K562 (cell line): ENCODE data around the gene DENND5B. TPM values are rescaled to one million over a fixed set of nuclear protein-coding genes. Genes with fewer than 3 reads are reported as not detected.
A peak's percentile ranks its signal among the peaks of the same experiment; 100 is the strongest.

Experiments
- ATAC-seq: fragments of 200-7000 bp; cut with Tn5 transposase; 3 replicates; pipeline ENCODE4 v1.9.1; 2020; ENCODE audit warnings: moderate library complexity
- BruUV-seq: library from RNA; stranded (reverse); fragments of 400-500 nt; replicated peaks from 2 replicates; lab custom pipeline; 2021; lab: Mats Ljungman, UMichigan
- CTCF ChIA-PET: fragments of 300-600 bp; formaldehyde crosslinking; extraction: SDS; loops from one replicate; lab custom pipeline; 2021; ENCODE audit warnings: low intra/inter-chr PET ratio; lab: Yijun Ruan, JAX
- POLR2A ChIA-PET: fragments of 300-600, 350-650 bp; sonication (Branson Sonifier 250); formaldehyde crosslinking; extraction: SDS; loops from one replicate; lab custom pipeline; 2021; ENCODE audit warnings: antibody characterized with exemption, inconsistent platforms; lab: Yijun Ruan, JAX
- DNase-seq, 4 experiments: peaks; one replicate each; pipeline versions ENCODE4 v3.0.0 to v3.0.0-alpha.2; 2011 to 2018; ENCODE audit warnings: low spot score in 3 of 4, mixed read lengths in 3 of 4; ENCODE audit errors: extremely low read depth in 1 of 4
- FAIRE-seq: peaks from 2 replicates; lab custom pipeline; 2011; peaks lifted over from hg19 to GRCh38; lab: Jason Lieb, UNC
- H2AFZ ChIP-seq: 2 replicates; pipeline ENCODE4 v1.6.0; 2011; ENCODE audit warnings: low read depth, low read length, control low read depth, inconsistent platforms
- H3K27ac ChIP-seq: fragments of 200-600 bp; 3 replicates; pipeline ENCODE4 v1.8.0; 2011; ENCODE audit warnings: low read depth, mild to moderate bottlenecking, control low read depth, inconsistent platforms, low read length, moderate library complexity, mixed read lengths; ENCODE audit errors: extremely low read depth
- H3K27me3 ChIP-seq, 2 experiments: fragments of 300-600 bp in 1 of 2; 2 replicates in 1 of 2; 3 replicates in 1 of 2; pipeline versions ENCODE4 v1.6.0 to v1.8.0; 2011; ENCODE audit warnings: inconsistent platforms in 2 of 2, low read length in 2 of 2, mild to moderate bottlenecking in 1 of 2, mixed read lengths in 1 of 2, moderate library complexity in 1 of 2; ENCODE audit not compliant: control insufficient read depth in 2 of 2, insufficient read depth in 2 of 2
- H3K36me3 ChIP-seq: fragments of 300-600 bp; 3 replicates; pipeline ENCODE4 v1.8.0; 2011; ENCODE audit warnings: mild to moderate bottlenecking, low read length, inconsistent platforms; ENCODE audit not compliant: control insufficient read depth, insufficient read depth
- H3K4me1 ChIP-seq, 2 experiments: fragments of 200-600 bp in 1 of 2; replicated peaks in 1 of 2; 2 replicates in 1 of 2; 3 replicates in 1 of 2; pipeline versions ENCODE4 v1.5.1 to v1.8.0; 2011; ENCODE audit warnings: inconsistent platforms in 2 of 2, low read length in 2 of 2, mild to moderate bottlenecking in 1 of 2, mixed read lengths in 1 of 2, moderate library complexity in 1 of 2; ENCODE audit not compliant: control insufficient read depth in 2 of 2, insufficient read depth in 2 of 2
- H3K4me2 ChIP-seq: 2 replicates; pipeline ENCODE4 v1.6.1; 2011; ENCODE audit warnings: low read length, control low read depth, inconsistent platforms, mixed read lengths; ENCODE audit not compliant: insufficient read depth
- H3K4me3 ChIP-seq: fragments of 200-600 bp; sonication (generic), shearing (Covaris generic); 2 replicates; pipeline ENCODE4 v1.5.1; 2016; ENCODE audit warnings: control low read depth, inconsistent platforms
- H3K79me2 ChIP-seq: fragments of 200-600 bp; 3 replicates; pipeline ENCODE4 v1.8.0; 2011; ENCODE audit warnings: low read length, inconsistent platforms; ENCODE audit not compliant: control insufficient read depth, insufficient read depth
- H3K9ac ChIP-seq, 2 experiments: 2 replicates each; pipeline versions ENCODE4 v1.6.0 to v1.6.1; 2011; ENCODE audit warnings: low read depth in 2 of 2, low read length in 2 of 2, control low read depth in 1 of 2, inconsistent platforms in 1 of 2, mild to moderate bottlenecking in 1 of 2, mixed read lengths in 1 of 2; ENCODE audit not compliant: insufficient read depth in 1 of 2
- H3K9me1 ChIP-seq: one replicate; pipeline ENCODE4 v1.6.0; 2011; ENCODE audit warnings: inconsistent platforms, mild to moderate bottlenecking, low read length, moderate library complexity; ENCODE audit not compliant: control insufficient read depth, insufficient read depth
- H3K9me3 ChIP-seq: replicated peaks from 2 replicates; pipeline ENCODE4 v1.5.1; 2011; ENCODE audit warnings: low read depth, low read length, inconsistent platforms; ENCODE audit not compliant: control insufficient read depth, insufficient read depth
- H4K20me1 ChIP-seq: replicated peaks from 2 replicates; pipeline ENCODE4 v1.6.1; 2011; ENCODE audit warnings: low read length, inconsistent platforms, mixed read lengths; ENCODE audit not compliant: control insufficient read depth, insufficient read depth
- ARID1B ChIP-seq: fragments of 450-650 bp; IDR thresholded peaks from 2 replicates; pipeline ENCODE4 v1.6.1; 2016; ENCODE audit warnings: antibody characterized with exemption, mild to moderate bottlenecking, inconsistent platforms
- BRD9 ChIP-seq: fragments of 450-650 bp; IDR thresholded peaks from 2 replicates; pipeline ENCODE4 v1.6.1; 2018; ENCODE audit warnings: low read depth; ENCODE audit not compliant: partially characterized antibody
- GATA2 ChIP-seq: sonication (generic); formaldehyde crosslinking; IDR thresholded peaks from 2 replicates; pipeline ENCODE4 v1.4.0; 2020; ENCODE audit warnings: mild to moderate bottlenecking, missing genetic modification reagents
- IRF2 ChIP-seq: sonication (generic); formaldehyde crosslinking; IDR thresholded peaks from 2 replicates; pipeline ENCODE4 v1.8.1; 2022; ENCODE audit warnings: mild to moderate bottlenecking, missing genetic modification reagents
- MEF2A ChIP-seq: IDR thresholded peaks from 2 replicates; pipeline ENCODE4 v1.6.1; 2011; ENCODE audit warnings: low read depth, mild to moderate bottlenecking, low read length, moderate library complexity; ENCODE audit not compliant: control insufficient read depth
- NRF1 ChIP-seq, 2 experiments: fragments of 450-650 bp; IDR thresholded peaks in 1 of 2; conservative IDR thresholded peaks in 1 of 2; 2 replicates each; pipeline ENCODE4 v1.6.1; 2014; ENCODE audit warnings: mild to moderate bottlenecking in 2 of 2
- POLR2A ChIP-seq: fragments of 450-650 bp; conservative IDR thresholded peaks from 2 replicates; pipeline ENCODE4 v1.6.1; 2016
- POU5F1 ChIP-seq: fragments of 150-350 bp; IDR thresholded peaks from 2 replicates; pipeline ENCODE4 v1.6.1; 2014; ENCODE audit warnings: borderline replicate concordance, low read length, low read depth, mild to moderate bottlenecking; ENCODE audit not compliant: partially characterized antibody
- RFX1 ChIP-seq: fragments of 450-650 bp; IDR thresholded peaks from 2 replicates; pipeline ENCODE4 v1.6.1; 2016; ENCODE audit warnings: mild to moderate bottlenecking, moderate library complexity
- THRAP3 ChIP-seq: fragments of 450-650 bp; IDR thresholded peaks from 2 replicates; pipeline ENCODE4 v1.6.1; 2016; ENCODE audit warnings: mild to moderate bottlenecking, inconsistent platforms, borderline replicate concordance
- THRB ChIP-seq: fragments of 450-650 bp; formaldehyde crosslinking; conservative IDR thresholded peaks from 2 replicates; pipeline ENCODE4 v1.4.0; 2022; ENCODE audit warnings: mild to moderate bottlenecking, missing genetic modification characterization
- TSC22D4 ChIP-seq: fragments of 450-650 bp; IDR thresholded peaks from 2 replicates; pipeline ENCODE4 v1.6.1; 2016; ENCODE audit warnings: missing genetic modification characterization, missing biosample characterization, control low read depth
- U2AF1 ChIP-seq: fragments of 200-400 bp; formaldehyde crosslinking; optimal IDR thresholded peaks from 2 replicates; pipeline ENCODE3; 2017; ENCODE audit warnings: mild to moderate bottlenecking, low read depth, low read length, moderate library complexity
- ZBTB9 ChIP-seq: fragments of 450-650 bp; formaldehyde crosslinking; IDR thresholded peaks from 2 replicates; pipeline ENCODE4 v1.4.0; 2020; ENCODE audit warnings: mild to moderate bottlenecking, moderate library complexity
- ZFX ChIP-seq: sonication (generic); formaldehyde crosslinking; IDR thresholded peaks from 2 replicates; pipeline ENCODE4 v1.8.0; 2022; ENCODE audit warnings: mild to moderate bottlenecking, missing genetic modification reagents, moderate library complexity
- ZNF274 ChIP-seq: IDR thresholded peaks from 2 replicates; pipeline ENCODE4 v1.6.1; 2011; ENCODE audit warnings: low read depth, mild to moderate bottlenecking, low read length, moderate library complexity, borderline replicate concordance
- WGBS: fragments of 100-300 bp; shearing (Covaris generic); methylation state at CpG from one replicate; pipeline ENCODE4 v1.1.6; 2016; ENCODE audit warnings: low coverage, mixed read lengths; ENCODE audit not compliant: insufficient coverage; ENCODE audit errors: missing lambda C conversion rate; 5-methylcytosine and 5-hydroxymethylcytosine counted together
- in situ Hi-C: fragments of 300-500 bp; cut with MboI; formaldehyde crosslinking; loops from 4 replicates; pipeline ENCODE4 v1.15.0; 2018; ENCODE audit warnings: inconsistent platforms, mixed read lengths
- intact Hi-C: fragments of 100-400 bp; cut with micrococcal nuclease; formaldehyde crosslinking; loops from 2 replicates; pipeline ENCODE4 v1.14.2; 2022
- polyA plus RNA-seq, 8 experiments: library from polyadenylated mRNA; depleted of rRNA in 4 of 8; stranded (reverse) in 5 of 8; unstranded in 3 of 8; fragments of >200 nt; fragmentation: Nextera tagmentation in 2 of 8; fragmentation: Illumina TruSeq in 1 of 8; extraction: Ambion mirVana in 2 of 8; extraction: Trizol in 1 of 8; gene quantifications; 2 replicates each; pipeline versions ENCODE4 v1.2.1 to v1.2.3, GENCODE V29; 2011 to 2014; ENCODE audit warnings: inconsistent platforms in 1 of 8, missing spikeins in 1 of 8
- total RNA-seq, 7 experiments: library from RNA; depleted of rRNA in 6 of 7; stranded (reverse); fragments of >200 nt in 6 of 7; fragmentation: Illumina TruSeq in 2 of 7; extraction: Trizol in 2 of 7; gene quantifications; 2 replicates each; pipeline versions ENCODE4 v1.2.1 to v1.2.3, GENCODE V29; 2011 to 2021; ENCODE audit warnings: low replicate concordance in 1 of 7
- TF ChIP-seq, protein P1 (sequence below): fragments of 450-650 bp; conservative IDR thresholded peaks from 2 replicates; pipeline ENCODE4 v1.6.1; 2016; ENCODE audit warnings: missing genetic modification characterization, low read depth, mild to moderate bottlenecking, missing compliant biosample characterization, moderate library complexity

The DENND5B gene
- total and polyA plus RNA-seq, 9 of the 15 experiments (the other 6 are each of a cell fraction or from before 2014, with no cell fraction given) = 0.99 to 6.0 (median 3.6) TPM

DNA sequence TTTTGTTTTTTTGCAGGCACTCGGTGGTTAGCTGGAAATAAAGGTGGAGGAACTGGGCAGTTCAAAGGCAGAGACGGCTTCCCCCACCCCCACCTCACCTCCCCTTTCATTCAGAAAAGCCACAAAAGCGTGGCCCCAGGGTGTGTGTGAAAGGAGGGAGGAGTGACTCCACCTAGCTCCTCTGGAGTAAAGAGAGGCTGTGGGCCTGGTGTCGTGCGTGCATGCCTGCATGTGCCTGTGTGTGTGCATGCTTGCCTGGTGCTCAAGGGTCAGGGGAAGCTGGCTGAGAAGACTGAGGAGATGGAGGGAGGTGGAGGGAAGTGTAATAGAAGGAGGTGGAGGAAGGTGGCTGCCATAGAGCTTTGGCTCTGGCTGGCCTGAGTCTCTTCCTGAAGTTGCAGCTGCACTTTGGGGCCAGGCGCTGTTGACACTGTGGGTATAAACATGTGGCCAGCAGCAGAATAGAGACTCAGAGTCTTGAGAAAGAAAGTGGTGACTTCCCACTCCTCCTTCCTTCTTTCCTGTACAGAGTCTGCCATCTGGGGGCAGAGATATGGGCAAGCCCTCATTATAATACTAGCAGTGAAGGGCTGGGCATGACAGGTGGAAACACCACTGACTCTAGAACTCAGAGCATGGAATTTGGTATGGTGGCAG, 228.0 kb downstream of the DENND5B start:
- no peaks in the 10 kb centered on the region for H3K79me2 ChIP-seq
- H2AFZ ChIP-seq = peak overlapping the region; percentile 98
- no peaks in the 10 kb centered on the region for H3K9me1 ChIP-seq
- peaks cover 11 to 12% of the 10 kb centered on the region in 2 experiments; a peak in 3 of 5 replicates for H3K4me1 ChIP-seq
- no peak overlapping the region for H3K27ac ChIP-seq
- peak overlapping the region; percentile 51 to 88; a peak in 3 of 4 replicates for H3K9ac ChIP-seq
- ChIA-PET CTCF (no interaction called here), POLR2A (interaction anchor here (0.5 to 2.0 kb wide), 5 partner anchors 10 to 369 kb away, joined by 3 to 7 read pairs (median 3); no protein-coding TSS in a partner anchor)
- no peaks in the 10 kb centered on the region for H4K20me1 ChIP-seq
- peak overlapping the region; percentile 64 for H3K4me2 ChIP-seq
- no TSS peak for BruUV-seq
- WGBS = 18% methylated on average over 5 of the region's 6 CpGs
- ATAC-seq (peak; percentile 80), DNase-seq (peak; percentile 23 to 62 (median 38)), FAIRE-seq (no peak)
- intact Hi-C loops = no loop called here
- no peaks in the 10 kb centered on the region for H3K36me3 ChIP-seq
- in situ Hi-C loops = no loop called here
- no peaks in the 10 kb centered on the region for H3K27me3 ChIP-seq
- no peak overlapping the region; the same call in 1 of the 2 replicates for H3K4me3 ChIP-seq
- H3K9me3 ChIP-seq = no peaks in the 10 kb centered on the region
- TF ChIP-seq ZFX = peak; percentile 57
- TF ChIP-seq, protein P1, sequence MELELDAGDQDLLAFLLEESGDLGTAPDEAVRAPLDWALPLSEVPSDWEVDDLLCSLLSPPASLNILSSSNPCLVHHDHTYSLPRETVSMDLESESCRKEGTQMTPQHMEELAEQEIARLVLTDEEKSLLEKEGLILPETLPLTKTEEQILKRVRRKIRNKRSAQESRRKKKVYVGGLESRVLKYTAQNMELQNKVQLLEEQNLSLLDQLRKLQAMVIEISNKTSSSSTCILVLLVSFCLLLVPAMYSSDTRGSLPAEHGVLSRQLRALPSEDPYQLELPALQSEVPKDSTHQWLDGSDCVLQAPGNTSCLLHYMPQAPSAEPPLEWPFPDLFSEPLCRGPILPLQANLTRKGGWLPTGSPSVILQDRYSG (tag) = no peak
- no peak for TF ChIP-seq IRF2
- TF ChIP-seq MEF2A = no peak
- TF ChIP-seq THRAP3 = no peak
- TF ChIP-seq U2AF1 = no peak
- no peak for TF ChIP-seq RFX1
- TF ChIP-seq ZBTB9 = no peak
- TF ChIP-seq GATA2 (CRISPR knock-in tag) = no peak
- TF ChIP-seq THRB = no peak
- TF ChIP-seq ZNF274 = no peak
- no peak for TF ChIP-seq POU5F1
- TF ChIP-seq POLR2A = no peak
- no peak for TF ChIP-seq BRD9
- TF ChIP-seq NRF1 (conservative IDR thresholded peaks at IDR 0.05 in 1 of 2, IDR thresholded peaks at IDR 0.05 in 1 of 2) = no peak
- no peak for TF ChIP-seq TSC22D4
- TF ChIP-seq ARID1B = no peak
